Stimulated activated CD4-positive, alpha-beta T cell treated with anti-CD3 and anti-CD28 coated beads, Interleukin-2, amount 100 ng/mL, for 48 hours (primary cell): ENCODE measurements around the gene KLHL13.
"Not testable (repeated sequence)": the region's sequence is repeated elsewhere in the genome, so short reads cannot be mapped to it uniquely, and the experiment has no call there.

ENCODE experiments used
- DNase-seq, 2 donors: peaks; one replicate each; pipeline ENCODE4 v3.0.0-alpha.2; 2020

KLHL13 gene

DNA sequence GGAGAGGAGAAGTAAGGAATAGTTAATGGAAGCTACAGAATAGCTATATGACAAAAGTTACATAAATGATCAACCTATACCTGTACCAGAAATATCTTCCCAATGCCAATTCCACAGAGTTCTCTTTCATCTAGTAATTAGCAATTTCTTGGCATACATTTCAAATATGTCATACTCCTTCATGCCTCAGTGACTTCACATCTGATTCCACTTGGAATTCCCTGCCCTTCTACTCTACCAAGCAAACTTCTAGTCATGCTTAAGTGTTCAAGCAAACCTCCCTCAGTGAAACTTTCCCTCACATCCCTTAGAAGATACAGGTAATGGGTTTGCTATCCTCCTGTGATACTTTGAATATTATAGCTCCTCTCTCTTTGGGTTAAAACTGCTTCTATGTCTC lies 127.1 kb downstream of the KLHL13 start:
- no peak for DNase-seq

DNA sequence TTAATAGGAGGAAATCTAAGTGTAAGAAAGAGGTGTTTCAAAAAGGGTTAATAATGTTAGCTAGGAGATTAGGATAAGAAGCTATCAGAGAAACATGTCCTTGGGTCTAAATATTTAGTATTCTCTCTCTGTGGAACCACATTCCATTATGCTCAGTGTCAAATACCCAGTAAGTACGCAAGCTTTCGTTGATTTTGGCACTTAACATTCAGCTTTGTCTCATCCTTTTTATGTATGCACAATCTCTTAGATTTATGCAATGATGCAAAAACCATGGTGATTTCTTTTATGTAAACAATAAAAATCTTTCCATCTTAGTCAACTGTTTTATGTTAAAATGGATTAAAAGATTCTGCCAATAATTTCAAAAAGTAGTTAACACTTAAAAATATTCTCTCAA lies 129.2 kb downstream of the KLHL13 start:
- DNase-seq, result no peak

DNA sequence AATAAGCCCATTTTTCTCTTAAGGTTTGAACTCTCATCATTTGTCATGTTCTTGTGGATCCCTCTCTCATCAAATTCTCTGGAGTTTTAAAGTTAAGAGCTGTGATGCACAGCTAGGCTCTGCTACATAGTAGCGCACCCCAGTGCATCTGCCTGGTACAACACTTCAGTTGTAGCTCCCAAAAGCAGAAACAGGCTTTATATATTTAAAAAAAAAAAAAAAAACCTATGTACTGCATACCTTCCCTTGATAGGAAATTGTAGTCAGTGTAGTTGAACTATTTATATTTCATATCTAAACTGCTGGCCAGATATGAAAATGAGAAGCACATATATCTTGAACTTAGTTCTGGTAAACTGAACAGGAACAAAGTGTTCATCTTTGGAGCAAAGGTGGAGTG lies 131.4 kb downstream of the KLHL13 start:
- DNase-seq, result no peak

DNA sequence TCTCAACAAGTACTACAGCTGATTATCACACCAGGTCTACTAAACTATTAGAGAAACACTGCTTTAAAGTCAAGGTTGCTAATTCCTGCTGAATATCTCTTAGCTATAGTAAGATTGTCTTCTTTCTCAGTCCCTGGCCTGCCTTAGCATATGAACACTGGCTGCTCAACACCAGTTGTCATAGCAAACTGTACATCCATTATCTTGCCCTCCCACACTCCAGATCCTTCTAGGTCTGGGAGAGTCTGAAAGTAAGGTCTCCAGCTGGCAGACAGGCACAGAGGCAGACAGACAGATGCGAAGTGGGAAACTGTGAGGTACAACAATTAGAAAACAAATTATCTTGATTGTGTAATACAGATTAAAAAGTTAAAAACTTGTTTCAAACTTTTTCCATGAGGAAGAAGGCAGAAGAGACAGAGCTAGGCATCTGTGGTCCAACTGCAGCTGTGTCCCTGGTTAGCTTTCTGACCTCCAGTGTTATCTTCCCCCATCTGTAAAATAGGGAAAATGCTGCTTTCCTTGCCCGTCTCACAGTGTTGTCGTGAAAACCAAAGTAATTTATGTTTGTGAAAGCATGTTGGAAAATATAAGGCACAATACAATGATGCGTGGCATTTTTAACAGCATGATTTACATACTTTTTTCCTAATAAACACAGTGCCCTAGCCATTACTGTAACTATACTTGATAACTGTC lies 133.8 kb downstream of the KLHL13 start:
- no peak for DNase-seq

DNA sequence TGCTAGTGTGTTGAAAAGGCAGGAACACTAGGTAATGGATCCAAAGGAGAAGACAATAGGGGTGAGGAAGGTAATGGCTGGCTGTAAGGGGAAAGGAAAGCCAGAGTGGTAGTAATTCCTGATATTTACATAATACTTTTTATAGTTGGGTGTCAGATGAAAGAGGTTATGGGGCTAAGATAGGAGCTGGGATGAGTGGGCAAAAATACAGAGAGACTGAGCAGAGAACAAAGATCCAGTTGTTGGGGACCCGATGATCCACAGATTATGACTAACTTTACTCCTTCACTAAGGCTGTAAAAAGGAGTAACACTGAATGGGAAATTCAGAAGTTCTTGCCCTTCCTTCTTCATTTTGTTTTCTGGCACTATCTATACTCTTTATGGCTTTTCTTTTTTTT lies 138.2 kb downstream of the KLHL13 start:
- DNase-seq, result no peak

DNA sequence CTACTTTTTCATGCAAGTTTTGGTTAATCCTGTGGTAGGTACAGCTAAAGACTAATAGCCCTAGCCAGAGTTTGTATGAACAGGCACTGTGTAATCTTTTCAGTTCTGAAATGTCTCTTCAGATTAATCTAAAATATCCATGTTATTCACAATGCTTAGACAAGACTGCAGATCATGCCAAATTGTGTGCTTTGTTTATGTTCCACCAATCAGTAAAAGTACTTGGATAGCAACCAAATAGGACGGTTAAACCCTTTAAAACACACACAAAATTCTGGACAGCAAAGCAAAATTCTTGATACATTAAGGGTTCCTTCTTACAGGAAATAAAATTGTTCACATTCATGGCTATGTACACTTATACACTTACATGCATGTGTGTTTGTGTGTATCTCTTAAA lies 139.1 kb downstream of the KLHL13 start:
- DNase-seq, result no peak

DNA sequence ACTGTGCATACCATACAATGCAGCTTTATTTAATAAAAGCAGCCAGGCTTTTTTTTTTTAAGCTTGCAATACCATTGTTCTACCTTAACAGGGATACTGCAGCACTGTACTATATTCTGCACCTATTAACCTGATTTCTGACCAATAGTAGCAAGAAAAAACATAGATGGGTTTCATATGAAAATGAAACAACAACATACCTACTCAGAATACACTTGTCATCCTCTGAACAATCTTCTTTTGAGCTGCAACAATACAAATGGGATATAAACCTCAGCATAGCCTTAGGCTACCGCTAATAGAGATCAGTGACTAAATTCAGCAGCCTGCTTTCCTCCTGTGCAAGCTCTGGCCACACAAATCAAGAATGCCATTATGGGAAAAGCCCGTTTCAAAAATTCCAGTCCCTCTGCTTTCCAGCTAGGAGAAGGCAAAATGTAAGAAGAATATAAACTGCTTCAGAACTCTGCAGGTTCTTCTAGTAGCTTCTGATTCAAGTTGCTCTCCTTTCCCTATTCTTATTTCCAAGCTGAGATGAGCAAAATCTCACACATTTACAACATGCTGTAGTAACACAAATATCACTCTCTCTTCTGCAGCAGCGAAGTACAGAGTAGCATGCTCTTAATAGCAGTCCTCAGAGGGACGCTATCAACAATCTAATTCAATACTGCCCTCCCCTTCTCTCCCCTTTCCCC lies 143.4 kb downstream of the KLHL13 start:
- DNase-seq, result no peak

DNA sequence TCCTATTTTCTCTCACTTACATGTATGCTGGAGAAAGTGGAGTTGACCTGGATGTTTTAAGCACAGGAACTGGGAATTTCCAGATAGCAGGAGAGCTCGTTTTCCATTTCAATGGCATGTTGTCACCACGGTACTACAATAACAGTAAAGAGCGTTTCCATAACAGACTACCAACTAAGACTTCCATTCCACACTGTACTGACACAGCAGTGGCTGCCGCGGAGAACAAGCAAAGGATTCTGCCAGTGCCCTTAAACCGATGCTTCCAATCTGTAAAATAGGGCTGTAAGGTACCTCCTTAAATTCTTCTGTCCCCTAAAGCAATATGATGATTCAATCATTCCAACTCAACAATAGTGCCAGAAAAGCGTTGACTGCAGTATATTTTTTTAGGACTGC lies 143.9 kb downstream of the KLHL13 start:
- no peak for DNase-seq

DNA sequence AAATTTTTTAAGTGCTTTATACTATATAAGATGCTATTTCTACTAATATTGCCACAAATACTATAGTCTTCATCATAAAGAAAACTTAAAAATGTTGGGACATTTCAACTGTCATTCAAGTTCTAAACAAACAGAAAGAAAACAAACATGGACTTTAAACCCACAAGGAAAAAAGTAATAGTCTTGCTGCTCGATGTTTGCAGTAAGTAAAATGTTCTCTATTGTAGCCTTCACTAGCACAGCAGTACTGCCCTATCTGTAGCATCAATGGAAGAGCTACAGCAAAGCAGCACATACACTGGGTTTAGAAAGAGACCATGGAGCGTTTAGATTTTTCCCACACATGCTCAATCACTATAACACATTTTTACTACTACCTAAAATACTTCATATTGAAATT lies 146.8 kb downstream of the KLHL13 start:
- no peak for DNase-seq

DNA sequence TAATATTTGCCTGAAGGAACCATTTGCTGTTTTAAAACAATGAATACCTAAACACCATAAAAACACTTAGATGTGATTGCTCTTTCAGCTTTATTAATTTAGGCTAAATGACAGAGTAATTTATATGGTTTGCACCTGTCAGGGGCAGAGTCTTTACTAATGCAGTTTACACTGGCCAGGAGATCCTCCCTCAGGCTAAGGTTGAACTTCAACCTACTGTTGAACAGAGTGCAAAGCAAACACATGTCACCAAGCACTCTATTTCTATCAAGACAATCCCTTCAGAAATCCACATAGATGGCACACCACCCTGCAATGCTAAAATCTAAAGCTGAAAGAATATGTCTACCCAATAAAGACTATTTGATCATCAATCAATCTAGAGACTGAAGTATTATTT lies 147.3 kb downstream of the KLHL13 start:
- DNase-seq, result no peak

DNA sequence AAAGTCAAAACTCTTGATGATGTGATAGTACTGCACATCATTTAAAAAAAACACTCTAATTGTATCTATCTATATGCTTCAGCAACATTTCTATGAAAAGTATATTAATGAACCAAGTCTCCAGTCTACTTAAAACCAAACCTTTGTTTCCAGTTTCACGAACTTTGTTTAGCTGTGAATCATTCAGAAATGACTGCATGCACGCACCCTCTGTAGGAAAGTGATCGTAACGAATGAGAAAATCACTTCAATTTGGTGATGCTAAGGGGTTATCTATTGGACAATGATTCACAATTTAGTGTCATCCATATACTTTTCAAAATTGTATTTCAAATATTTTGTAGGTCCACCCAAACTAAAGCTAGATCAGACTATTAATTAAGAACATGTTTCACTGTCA lies 157.6 kb downstream of the KLHL13 start:
- no peak for DNase-seq

DNA sequence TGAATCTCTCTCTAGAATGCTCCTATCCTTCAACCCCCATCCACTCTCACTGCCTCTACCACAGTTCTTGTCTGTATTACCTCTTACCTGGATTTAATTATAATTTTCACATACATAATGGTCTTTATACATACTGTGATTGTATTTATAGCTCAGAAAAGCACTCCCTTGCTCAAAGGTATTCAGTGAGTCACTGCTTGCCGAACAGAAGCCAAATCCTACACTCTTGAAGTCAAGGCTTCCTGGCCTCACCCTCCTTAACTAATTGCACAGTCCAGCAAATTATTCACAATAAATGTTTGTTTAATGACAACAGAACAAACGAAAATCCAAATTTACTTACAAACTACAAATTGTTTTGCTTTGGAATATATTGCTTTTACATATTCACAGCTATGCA lies 159.5 kb downstream of the KLHL13 start:
- no peak for DNase-seq

DNA sequence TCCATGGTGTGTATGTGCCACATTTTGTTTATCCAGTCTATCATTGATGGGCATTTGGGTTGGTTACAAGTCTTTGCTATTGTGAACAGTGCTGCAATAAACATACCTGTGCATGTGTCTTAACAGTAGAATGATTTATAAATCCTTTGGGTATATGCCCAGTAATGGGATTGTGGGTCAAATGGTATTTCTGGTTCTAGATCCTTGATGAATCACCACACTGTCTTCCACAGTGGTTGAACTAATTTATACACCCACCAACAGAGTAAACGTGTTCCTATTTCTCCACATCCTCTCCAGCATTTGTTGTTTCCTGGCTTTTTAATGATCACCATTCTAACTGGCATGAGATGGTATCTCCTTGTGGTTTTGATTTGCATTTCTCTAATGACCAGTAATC lies 177.3 kb downstream of the KLHL13 start:
- not testable (repeated sequence) for DNase-seq

DNA sequence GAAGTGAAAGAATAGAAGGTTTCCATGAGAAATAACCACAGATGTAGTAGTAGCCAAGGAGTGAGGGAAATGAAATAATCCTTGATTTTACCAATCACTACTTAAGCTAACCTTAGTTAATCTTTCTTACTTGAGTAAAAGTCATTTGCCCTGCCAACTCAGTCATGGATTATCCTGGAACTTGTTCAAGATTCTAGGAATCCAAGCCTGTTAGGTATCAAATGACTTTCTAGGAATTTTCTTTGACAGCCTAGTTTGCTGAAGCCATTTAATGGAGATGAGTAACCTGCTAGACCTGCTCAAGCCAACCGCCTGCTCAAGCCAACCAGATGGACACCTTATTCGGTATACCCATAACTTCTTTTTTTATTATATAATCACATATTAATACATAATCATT lies 180.5 kb downstream of the KLHL13 start:
- DNase-seq, result no peak

DNA sequence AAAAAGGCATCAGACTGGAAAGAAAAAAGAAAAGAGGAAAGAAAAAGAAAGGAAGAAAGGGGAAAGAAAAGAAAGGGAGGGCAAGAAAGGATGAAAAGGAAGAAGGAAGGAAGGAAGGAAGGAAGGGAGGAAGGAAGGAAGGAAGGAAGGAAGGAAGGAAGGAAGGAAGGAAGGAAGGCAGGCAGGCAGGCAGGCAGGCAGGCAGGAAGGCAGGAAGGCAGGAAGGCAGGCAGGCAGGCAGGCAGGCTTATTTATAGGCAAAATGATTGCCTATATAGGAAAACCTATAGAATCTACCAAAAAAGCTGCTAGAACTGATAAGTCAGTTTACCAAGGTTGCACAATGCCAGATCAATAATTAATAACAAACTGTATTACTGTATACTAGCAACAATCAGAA lies 186.5 kb downstream of the KLHL13 start:
- DNase-seq, result not testable (repeated sequence)

DNA sequence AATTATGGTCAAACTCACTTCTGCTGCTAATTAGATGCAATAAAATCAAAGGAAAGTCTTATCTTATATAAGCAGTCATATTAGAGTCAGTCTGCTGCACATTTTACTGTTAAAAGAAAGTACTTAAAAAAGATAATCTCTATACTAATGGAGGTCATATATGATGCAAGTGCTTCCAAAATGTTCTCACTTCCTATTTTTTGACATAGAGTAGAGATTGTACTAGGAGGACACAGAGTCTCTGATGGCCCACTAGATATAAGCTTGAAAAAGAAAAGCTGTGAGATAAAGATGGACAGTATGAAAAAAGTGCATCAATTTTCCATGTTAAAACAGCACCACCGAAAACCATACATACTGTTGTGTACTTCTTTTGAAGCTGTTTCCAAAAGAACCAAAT lies 196.9 kb downstream of the KLHL13 start:
- no peak for DNase-seq

DNA sequence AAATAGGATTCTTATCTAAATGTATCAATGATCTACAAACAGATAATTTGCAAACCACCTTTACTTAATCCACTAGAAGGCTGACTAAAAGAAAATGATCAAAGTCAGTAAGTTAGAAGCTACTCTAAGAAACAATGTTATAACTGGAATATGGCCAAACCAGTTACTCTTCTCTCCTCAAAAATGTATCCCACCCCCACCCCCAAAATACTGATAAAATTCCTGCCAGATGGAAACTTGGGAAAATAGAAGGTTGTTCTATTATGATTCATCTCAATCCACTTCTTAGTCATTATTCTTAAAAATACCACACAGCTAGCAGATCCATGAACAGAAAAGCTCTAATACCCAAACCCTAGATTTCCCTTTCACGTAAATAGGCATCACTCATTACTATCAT lies 206.4 kb downstream of the KLHL13 start:
- DNase-seq, result no peak

DNA sequence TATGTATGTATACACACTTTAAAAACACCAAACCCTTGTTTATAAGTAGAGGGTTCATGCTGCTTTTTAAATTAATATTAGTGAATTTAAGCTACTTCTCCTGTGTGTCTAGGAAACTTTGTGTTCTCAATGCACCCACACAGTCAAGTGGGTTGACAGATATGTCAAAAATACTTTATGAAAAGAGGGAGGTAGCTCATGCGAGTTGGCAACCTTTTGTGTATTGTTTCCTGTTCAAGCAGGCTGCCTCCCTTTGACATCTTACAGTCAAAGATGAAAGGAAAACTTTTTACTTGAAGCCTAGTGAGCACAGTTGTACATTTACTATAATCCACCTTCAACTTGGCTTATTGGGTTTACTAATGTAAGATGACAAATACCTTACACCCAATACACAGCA lies 218.4 kb downstream of the KLHL13 start:
- DNase-seq, result no peak

DNA sequence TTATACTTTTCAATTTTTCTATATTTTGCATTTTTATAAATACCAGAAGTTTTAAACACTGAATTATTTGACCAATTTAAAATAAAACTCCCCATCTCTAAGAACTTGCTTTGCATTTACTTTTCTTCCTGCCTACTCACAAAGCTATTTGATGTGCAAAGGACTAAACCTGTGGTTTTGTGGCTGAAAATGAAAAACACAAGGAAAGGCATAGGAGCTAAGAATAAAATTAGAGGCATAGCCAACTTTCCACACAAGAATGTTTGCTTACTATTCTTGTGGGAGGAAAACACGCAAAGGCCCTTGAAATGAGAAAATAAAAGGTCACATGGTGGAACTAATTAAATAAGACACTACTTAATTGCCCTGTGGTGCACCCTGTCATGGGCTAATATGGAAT lies 221.2 kb downstream of the KLHL13 start:
- DNase-seq, result no peak

DNA sequence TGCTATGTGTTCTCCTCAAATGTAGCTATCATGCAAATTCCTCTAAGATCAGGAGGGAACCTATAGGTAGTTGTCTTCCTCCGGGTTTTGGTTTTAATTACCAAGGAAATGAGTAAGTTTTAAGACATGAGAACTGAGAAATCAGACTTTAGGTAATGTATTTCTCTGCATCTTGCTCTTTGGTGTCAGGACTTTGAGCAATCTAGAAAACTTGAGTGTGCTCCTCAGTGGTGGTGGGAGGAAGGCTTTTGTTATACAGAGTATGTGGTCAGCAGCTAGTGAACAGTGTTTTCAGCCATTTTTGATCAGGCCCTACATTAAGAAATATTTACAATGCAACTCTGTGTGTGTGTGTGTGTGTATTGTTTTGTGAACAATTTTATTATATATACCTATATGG lies 224.1 kb downstream of the KLHL13 start:
- DNase-seq, result no peak

DNA sequence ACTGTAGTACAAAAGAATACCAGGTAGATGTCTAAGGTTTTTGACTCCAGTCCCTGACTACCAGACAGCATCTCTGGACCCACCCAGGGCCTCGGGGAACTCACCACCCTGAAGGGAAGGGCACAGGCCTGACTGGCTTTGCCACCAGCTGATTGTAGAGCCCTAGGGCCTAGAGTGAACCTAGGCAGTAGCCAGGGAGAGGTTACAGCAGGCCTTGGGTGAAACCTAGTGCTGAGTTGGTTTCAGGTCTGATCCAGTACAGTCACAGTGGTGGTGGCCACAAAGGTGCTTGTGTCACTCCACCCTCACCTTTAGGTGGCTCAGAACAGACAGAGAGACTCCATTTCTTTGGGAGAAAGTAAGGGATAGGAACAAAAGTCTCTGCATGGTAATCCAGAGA lies 244.8 kb downstream of the KLHL13 start:
- no peak for DNase-seq

DNA sequence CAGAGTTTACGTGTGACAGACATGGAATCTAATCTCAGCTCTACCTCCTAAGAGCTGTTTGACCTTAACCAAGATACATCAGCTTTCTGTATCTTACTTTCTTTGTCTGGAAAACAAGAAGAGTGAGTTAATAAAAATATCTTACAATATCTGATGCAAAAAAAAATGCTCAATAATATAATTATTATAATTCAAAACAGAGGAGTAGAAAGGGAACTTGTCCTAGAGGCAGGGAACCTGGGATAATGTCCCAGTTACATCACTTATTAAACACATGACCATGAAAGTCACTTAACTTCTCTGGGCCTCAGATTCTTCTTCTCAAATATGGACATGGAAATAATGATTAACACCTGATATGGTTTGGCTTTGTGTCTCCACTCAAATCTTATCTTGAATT lies 256.1 kb downstream of the KLHL13 start:
- no peak for DNase-seq

DNA sequence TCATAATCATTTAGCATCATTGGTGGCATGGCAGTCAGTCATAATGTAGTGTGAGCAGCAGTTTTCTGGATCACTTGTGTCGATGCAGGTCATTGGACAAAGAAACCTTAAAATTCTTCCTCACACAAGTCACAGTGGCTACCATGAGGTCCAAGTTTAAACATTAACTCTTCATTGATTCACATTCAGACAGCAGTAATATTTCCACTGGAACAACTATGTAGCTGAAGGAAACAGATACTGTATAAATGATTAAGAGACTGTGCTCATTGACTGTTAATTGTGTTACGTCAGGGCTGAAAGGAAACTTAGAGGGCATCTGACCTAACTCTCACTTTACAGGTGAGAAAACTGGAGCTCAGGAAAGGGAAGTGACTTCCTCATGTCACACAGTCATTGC lies 261.8 kb downstream of the KLHL13 start:
- DNase-seq, result no peak

DNA sequence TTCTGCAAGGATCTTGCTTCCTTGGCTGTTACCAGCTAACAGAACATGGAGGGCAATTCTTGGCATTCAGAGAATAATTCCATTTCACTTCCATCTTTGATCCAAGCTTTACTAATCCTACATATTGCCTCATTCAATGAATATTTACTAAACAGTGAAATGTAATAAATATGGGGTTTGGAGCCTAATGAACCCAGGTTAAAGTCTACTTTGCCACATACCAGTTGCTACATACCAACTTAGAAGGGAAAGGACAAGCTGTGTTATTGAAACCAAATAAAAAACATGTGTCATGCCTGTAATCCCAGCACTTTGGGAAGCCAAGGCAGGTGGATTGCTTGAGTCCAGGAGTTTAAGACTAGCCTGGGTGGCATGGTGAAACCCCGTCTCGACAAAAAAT lies 265.6 kb downstream of the KLHL13 start:
- DNase-seq, result no peak
